Endodermal cell (in vitro differentiated cells): Measurements from ENCODE around the gene PTPRK. TPM values are rescaled to one million over a fixed set of nuclear protein-coding genes. Genes with fewer than 3 reads are reported as not detected.

Experiments used
- DNase-seq: peaks from one replicate; pipeline ENCODE4 v3.0.0-alpha.2; 2017
- H3K27ac ChIP-seq: 2 replicates; pipeline ENCODE4 v1.5.1; 2013; ENCODE audit warnings: mild to moderate bottlenecking, low read depth, low read length, moderate library complexity
- H3K27me3 ChIP-seq: 2 replicates; pipeline ENCODE4 v1.6.1; 2013; ENCODE audit warnings: mild to moderate bottlenecking, low read length, moderate library complexity; ENCODE audit not compliant: insufficient read depth, control insufficient read depth, poor library complexity, severe bottlenecking
- H3K36me3 ChIP-seq: 2 replicates; pipeline ENCODE4 v1.7.0; 2013; ENCODE audit warnings: mild to moderate bottlenecking, low read length, moderate library complexity; ENCODE audit not compliant: control insufficient read depth, insufficient read depth
- H3K4me1 ChIP-seq: one replicate; pipeline ENCODE4 v1.7.0; 2013; ENCODE audit warnings: low read length; ENCODE audit not compliant: control insufficient read depth, insufficient read depth
- H3K4me3 ChIP-seq: 2 replicates; pipeline ENCODE4 v1.5.1; 2013; ENCODE audit warnings: mild to moderate bottlenecking, low read length, moderate library complexity
- H3K9ac ChIP-seq: 2 replicates; pipeline ENCODE4 v1.6.1; 2013; ENCODE audit warnings: mild to moderate bottlenecking, low read length, moderate library complexity; ENCODE audit not compliant: poor library complexity, severe bottlenecking; ENCODE audit errors: extremely low read depth
- H3K9me3 ChIP-seq: 2 replicates; pipeline ENCODE4 v1.6.1; 2013; ENCODE audit warnings: mild to moderate bottlenecking, low read length, moderate library complexity; ENCODE audit not compliant: control insufficient read depth
- H3K27ac Mint-ChIP-seq: 2 replicates; pipeline ENCODE4 v1.8.0; 2020; ENCODE audit warnings: mixed read lengths
- H3K27me3 Mint-ChIP-seq: 2 replicates; pipeline ENCODE4 v1.8.0; 2021; ENCODE audit warnings: mild to moderate bottlenecking, mixed read lengths; ENCODE audit not compliant: insufficient read depth
- H3K36me3 Mint-ChIP-seq: 2 replicates; pipeline ENCODE4 v1.8.0; 2020; ENCODE audit warnings: low read depth, mixed read lengths
- H3K4me1 Mint-ChIP-seq: 2 replicates; pipeline ENCODE4 v1.8.0; 2020; ENCODE audit warnings: mixed read lengths
- H3K4me3 Mint-ChIP-seq: 2 replicates; pipeline ENCODE4 v1.8.0; 2020; ENCODE audit warnings: mild to moderate bottlenecking, moderate library complexity, mixed read lengths
- H3K9me3 Mint-ChIP-seq: 2 replicates; pipeline ENCODE4 v1.8.0; 2020; ENCODE audit warnings: mild to moderate bottlenecking, mixed read lengths
- CTCF ChIP-seq: fragments of 200-600 bp; sonication (generic); conservative IDR thresholded peaks from 2 replicates; pipeline ENCODE4 v1.5.0; 2021; ENCODE audit warnings: antibody characterized with exemption, mild to moderate bottlenecking
- whole genome bisulfite sequencing, 2 experiments: methylation state at CpG; one replicate each; pipeline versions ENCODE4 v1.1.5 to v1.1.7; 2013; ENCODE audit warnings: missing lambda C conversion rate in 2 of 2, mixed read lengths in 1 of 2; ENCODE audit not compliant: insufficient coverage in 1 of 2, insufficient read length in 1 of 2; 5-methylcytosine and 5-hydroxymethylcytosine counted together
- total RNA-seq, 2 donors: library from RNA; stranded (reverse); fragmentation: NEBNext Ultra II Directional in 1 of 2; extraction: Animal tissue kit (Norgen Biotek cat#: 25700) in 1 of 2; gene quantifications; 2 replicates in 1 of 2; 3 replicates in 1 of 2; pipeline ENCODE4 v1.2.1, GENCODE V29; 2021

The PTPRK gene
- total RNA-seq, 2 donors from 2014 or later, result 46.4 to 57.6 TPM

- no peak overlapping the region for H3K4me3 Mint-ChIP-seq
- no peaks in the 10 kb centered on the region for H3K36me3 Mint-ChIP-seq
- no peaks in the 10 kb centered on the region for H3K36me3 ChIP-seq
- H3K27me3 ChIP-seq, result no peaks in the 10 kb centered on the region
- no peak for TF ChIP-seq CTCF
- no peaks in the 10 kb centered on the region for H3K9me3 Mint-ChIP-seq
- no peaks in the 10 kb centered on the region for H3K9me3 ChIP-seq
- no peak for DNase-seq
- H3K4me1 ChIP-seq, result no peaks in the 10 kb centered on the region
- H3K27ac Mint-ChIP-seq, result no peak overlapping the region
- H3K4me1 Mint-ChIP-seq, result peaks cover 4% of the 10 kb centered on the region
- no peak overlapping the region for H3K4me3 ChIP-seq
- H3K27ac ChIP-seq, result no peak overlapping the region
- H3K27me3 Mint-ChIP-seq, result peaks cover 11% of the 10 kb centered on the region
- no peak overlapping the region for H3K9ac ChIP-seq
Measured at GRCh38 chr6:128528241-128528640, 7.8 kb upstream of the PTPRK start.

GRCh38 chr6:128527375-128527774, 7.0 kb upstream of the PTPRK start:
- H3K9ac ChIP-seq, result no peak overlapping the region
- TF ChIP-seq CTCF, result no peak
- no peaks in the 10 kb centered on the region for H3K4me1 ChIP-seq
- H3K27ac ChIP-seq, result no peak overlapping the region
- H3K4me1 Mint-ChIP-seq, result peaks cover 4% of the 10 kb centered on the region
- H3K36me3 ChIP-seq, result no peaks in the 10 kb centered on the region
- H3K4me3 Mint-ChIP-seq, result no peak overlapping the region
- H3K27me3 ChIP-seq, result no peaks in the 10 kb centered on the region
- no peak for DNase-seq
- H3K36me3 Mint-ChIP-seq, result no peaks in the 10 kb centered on the region
- 71 to 88% methylated on average over 1 of the region's 1 CpG for WGBS, 2 experiments
- peaks cover 11% of the 10 kb centered on the region for H3K27me3 Mint-ChIP-seq
- H3K9me3 ChIP-seq, result no peaks in the 10 kb centered on the region
- H3K9me3 Mint-ChIP-seq, result no peaks in the 10 kb centered on the region
- no peak overlapping the region for H3K4me3 ChIP-seq
- no peak overlapping the region for H3K27ac Mint-ChIP-seq

- no peak for TF ChIP-seq CTCF
- Mint-ChIP-seq H3K4me1 (peaks cover 4% of the 10 kb centered on the region), H3K36me3 (no peaks in the 10 kb centered on the region), H3K27me3 (peaks cover 10% of the 10 kb centered on the region), H3K4me3 (no peak overlapping the region), H3K27ac (no peak overlapping the region), H3K9me3 (no peaks in the 10 kb centered on the region)
- Histone ChIP-seq H3K27ac (peak overlapping the region; percentile 42), H3K9me3 (no peaks in the 10 kb centered on the region), H3K36me3 (no peaks in the 10 kb centered on the region), H3K27me3 (no peaks in the 10 kb centered on the region), H3K4me3 (no peak overlapping the region), H3K9ac (no peak overlapping the region), H3K4me1 (no peaks in the 10 kb centered on the region)
- WGBS, 2 experiments, result 90 to 98% methylated on average over 5 of the region's 5 CpGs
- DNase-seq, result no peak
Measured at GRCh38 chr6:128526152-128526914, 5.9 kb upstream of the PTPRK start.
